Stimulated activated CD4-positive, alpha-beta T cell treated with anti-CD3 and anti-CD28 coated beads, TNF-alpha, amount 100 ng/mL, for 48 hours (primary cell): ENCODE results near the gene SPTBN4.
A peak's percentile ranks its signal among the peaks of the same experiment; 100 is the strongest.
"Not testable (repeated sequence)": the region's sequence is repeated elsewhere in the genome, so short reads cannot be mapped to it uniquely, and the experiment has no call there.

ENCODE experiments used
- DNase-seq, 3 donors: peaks; one replicate each; pipeline ENCODE4 v3.0.0-alpha.2; 2020; ENCODE audit warnings: low read depth in 3 of 3

The SPTBN4 gene

DNA sequence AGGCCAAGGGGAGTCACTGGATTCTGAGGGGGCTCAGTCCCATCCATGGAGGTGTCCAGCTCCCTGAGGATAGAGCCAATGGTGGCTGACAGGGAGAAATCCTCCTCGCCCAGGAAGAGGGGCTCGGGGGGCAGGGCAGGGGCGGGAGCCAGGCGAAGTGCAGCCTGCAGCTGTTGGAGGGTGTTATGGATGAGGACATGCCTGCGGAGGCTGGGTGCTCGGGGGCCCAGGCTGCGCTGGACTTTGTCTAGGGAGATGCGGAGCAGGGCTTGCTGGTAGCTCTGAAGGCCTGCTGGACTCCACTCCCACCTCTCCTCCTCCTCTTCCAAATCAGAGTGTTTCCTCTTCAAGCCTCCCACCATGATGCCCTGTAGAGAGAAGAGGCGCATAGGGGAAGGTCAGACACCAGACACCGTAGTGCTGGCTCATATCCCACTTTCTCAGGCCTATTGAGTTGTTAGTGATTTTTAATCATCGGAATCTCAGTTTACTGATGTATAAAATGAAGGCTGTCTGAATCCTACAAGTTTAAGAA is 25.0 kb upstream of the SPTBN4 start:
- DNase-seq = no peak

DNA sequence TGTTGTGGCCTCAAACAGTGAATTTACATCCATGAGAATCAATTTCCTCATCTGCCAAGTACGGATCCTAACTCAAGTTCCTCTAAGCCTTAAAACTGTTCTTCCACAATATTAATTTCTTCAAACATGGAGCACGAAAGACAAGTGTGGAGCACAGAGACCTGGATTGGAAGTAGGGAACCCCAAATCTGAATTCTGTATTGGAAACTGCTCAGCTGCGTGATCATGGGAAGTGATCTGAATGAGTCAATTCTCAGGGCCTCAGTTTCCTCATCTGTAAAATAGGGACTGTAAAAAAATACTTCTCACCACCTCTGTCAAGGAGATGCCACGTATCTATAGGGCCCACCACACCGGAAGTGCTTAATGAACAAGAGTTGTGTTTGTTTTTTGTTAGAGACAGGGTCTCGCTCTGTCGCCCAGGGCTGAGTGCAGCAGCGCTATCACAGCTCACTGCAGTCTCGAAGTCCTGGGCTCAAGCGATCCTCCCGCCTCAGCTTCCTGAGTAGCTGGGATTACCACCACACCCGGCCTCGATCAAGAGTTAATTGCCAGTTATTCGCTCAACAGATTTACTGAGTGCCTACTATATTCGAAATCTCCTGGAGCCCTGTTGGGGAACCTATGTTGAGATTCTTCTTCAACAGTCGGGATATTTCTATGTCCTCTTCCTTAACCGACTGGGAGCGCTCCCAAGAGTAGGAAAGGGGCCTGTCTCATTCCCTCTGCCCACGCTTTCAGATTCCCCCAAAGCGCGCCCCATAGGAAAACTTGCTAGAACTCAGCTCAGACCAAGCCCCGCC is 24.3 kb upstream of the SPTBN4 start:
- no peak for DNase-seq

DNA sequence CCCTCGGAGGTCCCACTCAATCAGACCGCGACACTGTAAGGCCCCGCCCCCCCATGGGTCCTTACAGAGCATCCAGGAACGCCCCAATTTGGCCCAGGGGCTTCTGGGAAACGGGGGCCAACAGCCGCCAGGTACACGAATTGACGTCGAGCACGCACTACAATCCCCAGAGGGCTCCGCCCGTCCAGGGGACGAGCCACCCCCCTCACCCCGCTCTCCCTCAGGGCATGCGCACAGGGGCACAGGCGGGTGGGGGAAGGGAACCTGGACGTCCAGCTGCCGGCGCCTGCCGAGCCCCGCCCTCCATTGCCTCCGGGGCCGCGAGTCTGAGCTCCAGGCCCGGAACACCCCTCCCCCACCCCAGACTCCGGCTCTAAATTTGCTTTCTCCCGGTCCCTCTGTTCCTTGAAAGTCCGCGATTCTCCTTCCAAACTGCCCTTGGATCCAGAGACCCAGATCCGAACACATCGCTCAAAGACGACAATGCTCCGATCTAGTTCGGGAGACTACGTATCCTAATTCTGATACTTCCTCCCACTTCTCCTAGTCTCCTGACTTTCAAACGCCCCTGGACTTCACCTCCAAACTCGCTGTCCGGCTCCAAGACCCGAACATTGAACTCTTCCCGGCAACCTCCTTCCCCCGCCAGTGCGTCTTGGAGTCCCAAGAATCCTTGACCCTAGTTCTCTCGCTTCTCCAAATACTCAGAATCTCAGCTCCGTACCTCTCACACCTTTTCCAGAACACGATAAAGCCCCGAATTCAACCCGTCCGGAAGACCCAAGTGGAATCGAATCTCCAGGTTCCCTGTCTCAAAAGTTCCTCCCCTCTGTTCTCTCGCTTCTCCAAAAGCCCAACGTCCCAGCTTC is 23.4 kb upstream of the SPTBN4 start:
- peak; percentile 98 to 99 (median 99) for DNase-seq

DNA sequence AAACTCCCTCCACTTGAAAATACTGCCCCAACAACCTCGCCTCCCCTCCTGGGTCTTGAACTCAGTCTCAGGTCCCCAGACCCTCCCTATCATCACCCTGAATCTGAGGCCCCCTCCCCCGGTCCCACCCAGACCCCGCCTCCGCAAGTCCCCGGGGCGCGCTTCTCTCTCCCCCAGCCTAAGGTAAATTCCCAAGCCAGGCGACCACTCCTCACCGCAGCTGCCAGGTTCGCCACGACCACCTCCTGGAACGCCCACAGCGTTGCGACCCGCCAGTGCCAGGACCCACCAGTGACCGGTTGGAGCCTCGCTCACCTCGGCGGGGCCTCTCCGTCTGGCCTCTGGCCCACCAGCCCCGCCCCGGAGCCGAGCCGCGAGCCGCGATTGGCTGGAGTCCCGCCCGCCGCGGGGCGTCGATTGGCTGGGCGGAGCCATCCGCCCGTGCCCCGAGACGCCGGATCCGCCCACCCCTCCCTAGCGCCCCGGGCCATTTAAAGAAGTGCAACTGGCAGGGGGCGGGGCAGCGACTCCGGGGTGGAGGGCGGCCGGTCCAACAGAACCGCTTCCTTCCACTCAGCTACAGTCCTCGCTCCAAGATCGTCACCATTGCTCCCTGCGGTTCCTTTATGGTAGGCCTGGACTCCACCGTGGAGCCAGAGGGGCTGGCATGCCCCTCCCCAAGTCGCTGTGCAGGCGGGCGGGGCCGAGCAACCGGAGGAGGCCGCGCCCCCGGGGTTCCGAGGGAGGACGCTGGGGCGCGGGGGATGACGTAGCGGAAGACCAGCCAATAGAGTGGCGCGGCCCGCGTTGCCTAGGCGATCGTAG is 22.6 kb upstream of the SPTBN4 start, which contains the start of gene SERTAD3:
TSS of gene SERTAD3 (minus strand) at position 336 of the 825 bp plus-strand sequence. CDS start 2,255 bp downstream, outside the sequence.
- DNase-seq = peak; percentile 93 to 97 (median 95)

DNA sequence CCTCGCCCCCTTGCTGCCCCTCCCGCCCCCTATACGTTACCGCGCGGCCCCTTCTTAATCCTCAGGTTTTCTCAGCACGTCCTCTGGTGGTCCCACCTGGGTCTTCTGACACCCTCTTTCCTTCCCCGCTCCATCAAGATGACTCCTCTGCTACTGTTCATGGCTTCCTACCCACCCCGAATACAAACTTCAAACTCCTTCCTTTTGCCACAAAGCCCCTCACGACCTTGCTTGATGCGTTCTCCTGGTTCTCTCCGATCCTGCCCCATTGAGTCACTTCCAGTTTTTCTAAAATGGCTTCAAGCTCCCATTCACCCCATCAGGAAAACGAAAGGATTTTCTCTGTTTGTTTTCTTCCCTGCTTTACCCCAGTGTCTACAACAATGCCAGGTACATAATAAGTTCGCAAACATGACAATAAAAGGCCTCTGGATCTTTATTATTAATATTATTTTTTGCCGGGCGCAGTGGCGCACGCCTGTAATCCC is 21.9 kb upstream of the SPTBN4 start:
- no peak for DNase-seq

DNA sequence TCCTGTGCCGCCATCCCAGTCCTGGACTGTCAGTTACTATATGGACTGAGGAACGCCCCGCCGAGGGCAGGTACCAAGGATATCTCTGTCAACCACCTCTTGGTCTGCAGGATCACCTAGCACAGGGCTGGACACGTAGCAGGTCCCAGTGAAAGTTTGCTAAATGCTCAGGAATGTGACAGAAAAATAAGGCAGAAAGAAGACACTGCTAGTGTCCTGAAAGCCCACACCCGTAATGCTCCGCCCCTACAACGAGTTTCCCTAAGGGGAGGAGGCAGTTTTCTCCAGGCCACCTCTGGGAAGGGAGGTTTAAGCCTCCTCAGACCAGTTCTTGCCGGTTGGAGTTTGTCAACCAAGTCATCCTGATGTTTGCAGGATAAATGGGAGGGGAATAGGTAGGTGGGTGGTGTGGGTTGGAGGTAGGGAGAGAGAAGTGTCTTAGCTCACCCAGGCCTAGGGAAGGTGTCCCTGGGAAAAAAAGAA is 21.0 kb upstream of the SPTBN4 start:
- no peak for DNase-seq

DNA sequence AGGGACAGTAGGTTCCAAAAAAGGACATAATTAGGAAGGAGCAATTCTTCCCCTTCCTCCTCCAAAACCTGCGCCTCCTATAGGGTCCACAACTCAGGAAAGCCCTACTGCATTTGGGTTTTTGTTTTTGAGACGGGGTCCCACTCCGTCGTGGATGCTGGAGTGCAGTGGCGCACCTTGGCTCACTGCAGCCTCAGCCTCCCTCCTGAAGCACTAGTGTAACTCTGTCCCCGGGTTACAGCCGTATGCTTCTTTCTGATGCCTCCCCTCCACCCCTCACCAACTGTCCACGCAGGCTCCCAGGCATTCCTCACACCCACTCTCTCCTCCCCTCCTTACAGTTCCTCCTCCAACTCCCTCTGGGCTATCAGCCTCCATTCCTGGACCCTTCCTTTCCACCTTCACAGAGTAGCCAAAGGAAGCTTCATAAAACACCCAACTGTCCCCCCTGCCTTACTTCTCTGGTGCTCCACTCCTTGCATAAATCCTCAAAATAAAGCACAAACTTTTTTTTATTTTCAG is 20.5 kb upstream of the SPTBN4 start:
- DNase-seq = no peak

DNA sequence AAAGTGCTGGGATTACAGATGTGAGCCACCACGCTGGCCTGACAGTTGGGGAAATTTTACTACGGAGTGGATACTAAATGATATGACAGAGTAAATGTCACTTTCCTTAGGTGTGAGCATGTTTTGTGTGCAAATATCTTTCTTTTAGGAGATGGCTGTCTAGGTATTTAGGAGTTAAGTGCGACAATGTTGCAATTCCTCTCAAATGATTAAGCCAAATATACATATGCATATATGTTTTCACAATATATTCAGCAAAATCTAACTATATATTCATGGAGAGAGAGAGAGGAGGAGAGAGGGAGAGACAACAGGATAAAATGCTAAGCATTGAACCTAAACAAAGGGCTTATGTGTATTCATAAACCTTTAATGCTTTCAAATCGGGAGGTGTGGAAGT is 17.3 kb upstream of the SPTBN4 start:
- no peak for DNase-seq

DNA sequence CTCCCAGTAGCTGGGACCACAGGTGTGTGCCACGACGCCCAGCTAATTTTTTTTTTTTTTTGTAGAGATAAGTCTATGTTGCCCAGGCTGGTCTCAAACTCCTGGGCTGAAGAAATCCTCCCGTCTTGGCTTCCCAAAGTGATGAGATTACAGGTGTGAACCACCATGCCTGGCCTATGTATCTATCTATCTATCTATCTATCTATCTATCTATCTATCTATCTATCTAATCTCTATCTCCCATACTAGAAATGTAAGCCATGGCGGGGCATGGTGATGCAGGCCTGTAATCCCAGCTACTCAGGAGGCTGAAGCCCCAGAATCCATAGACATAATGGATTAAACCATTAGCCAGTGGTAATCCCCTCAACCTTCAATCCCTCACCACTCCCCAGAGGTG is 16.1 kb upstream of the SPTBN4 start:
- no peak for DNase-seq

DNA sequence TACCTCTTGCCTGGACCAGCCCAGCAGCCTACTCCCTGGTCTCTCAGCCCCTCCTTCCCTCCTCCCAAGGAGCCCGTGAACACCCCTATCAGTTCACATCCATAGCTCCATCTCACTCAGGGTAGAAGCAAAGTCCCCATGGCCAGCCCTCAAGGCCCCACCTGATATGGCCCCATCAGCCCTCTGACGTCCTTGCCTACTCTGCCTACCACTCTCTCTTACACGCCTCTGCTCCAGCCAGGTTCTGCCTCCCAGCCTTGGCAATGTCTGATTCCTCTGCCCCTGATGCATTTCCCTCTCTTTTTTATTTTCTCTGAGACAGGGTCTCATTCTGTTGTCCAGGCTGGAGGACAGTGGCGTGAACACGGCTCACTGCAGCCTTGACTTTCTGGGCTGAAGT is 14.8 kb upstream of the SPTBN4 start:
- DNase-seq = no peak

DNA sequence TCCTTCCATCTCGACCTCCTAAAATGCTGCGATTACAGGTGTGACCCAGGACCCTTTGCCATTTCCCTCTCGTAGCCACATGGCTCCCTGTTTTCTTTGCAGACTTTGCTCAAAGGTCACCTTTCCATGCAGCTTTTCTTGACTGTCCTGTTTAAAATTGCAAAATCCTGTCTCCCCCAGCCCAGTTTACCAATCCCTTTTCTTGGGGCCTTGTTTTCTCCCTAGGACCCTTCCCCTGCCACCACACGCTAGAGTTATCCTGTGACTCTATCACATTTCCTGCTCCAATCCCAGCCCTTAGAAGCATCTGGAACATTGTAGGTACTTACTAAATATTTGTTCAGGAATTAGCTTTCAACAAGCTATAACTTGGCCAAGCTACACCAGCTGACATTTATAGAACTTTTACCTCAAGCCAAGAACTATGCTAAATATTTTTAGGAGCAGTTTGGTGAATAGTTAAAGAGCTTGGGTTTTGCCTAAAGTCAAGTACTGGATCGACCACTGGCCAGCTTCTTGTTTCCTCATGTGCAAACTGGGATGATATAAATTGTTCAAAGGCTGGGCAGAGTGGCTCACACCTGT is 13.6 kb upstream of the SPTBN4 start:
- DNase-seq = no peak

DNA sequence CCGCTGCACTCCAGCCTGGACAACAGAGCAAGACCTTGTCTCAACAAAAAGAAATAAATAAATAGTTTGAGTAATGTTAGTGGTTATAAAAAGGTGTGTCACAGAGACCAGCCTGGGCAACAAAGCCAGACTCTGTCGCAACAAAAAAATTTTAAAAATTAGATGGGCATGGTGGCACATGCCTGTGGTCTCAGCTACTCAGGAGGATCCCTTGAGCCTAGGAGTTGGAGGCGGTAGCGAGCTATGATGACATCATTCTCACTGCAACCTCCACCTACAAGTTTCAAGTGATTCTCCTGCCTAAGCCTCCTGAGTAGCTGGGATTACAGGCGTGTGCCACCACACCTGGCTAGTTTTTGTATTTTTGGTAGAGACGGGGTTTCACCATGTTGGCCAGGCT is 12.9 kb upstream of the SPTBN4 start:
- DNase-seq = not testable (repeated sequence)

DNA sequence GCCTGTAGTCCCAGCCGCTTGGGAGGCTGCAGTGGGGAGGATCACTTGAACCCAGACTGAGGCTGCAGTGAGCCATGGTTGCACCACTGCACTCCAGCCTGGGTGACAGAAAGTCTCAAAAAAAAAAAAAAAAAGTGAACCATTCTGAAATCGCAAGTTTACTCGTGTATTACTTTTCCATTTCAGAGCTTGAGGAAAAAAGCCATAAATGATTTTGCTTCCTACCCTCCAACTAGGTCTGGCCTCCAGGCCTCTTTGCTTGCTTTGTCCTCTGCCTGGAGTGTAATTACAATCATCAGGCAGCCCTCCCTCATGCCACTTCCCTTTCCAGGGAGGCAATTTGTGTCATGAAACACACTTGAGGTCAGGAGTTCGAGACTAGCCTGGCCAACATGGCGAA is 9.8 kb upstream of the SPTBN4 start:
- DNase-seq = no peak

DNA sequence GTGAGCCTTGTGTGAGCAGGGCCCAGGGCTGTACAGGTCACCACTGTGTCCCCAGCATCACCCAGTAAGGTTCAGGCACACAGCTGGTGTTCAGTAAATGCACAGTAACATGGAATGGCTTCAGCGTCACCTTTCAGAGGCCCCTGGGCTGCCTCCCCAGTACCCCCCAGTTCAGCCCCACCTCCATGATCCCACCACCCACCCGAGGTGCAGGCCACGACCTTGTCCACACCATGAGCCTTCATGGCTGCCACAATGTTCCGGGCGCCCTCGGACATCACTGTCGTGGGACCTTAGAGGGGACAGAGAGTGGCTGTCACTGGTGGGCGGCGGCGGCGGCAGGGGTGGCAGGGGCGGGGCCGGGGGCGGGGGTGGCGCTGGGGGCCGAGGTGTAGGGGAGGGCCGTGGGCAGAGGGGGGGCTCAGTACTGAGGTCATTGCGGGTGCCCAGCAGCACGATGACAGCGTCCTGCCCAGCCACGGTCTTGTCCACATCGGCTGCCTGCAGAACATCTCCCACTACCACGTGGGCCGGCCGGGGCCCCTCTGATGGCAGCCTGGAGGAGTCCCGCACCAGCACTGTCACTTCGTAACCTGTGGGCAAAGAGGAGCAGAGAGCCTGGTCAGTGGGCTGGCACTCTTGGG is 8.7 kb upstream of the SPTBN4 start:
- no peak for DNase-seq

DNA sequence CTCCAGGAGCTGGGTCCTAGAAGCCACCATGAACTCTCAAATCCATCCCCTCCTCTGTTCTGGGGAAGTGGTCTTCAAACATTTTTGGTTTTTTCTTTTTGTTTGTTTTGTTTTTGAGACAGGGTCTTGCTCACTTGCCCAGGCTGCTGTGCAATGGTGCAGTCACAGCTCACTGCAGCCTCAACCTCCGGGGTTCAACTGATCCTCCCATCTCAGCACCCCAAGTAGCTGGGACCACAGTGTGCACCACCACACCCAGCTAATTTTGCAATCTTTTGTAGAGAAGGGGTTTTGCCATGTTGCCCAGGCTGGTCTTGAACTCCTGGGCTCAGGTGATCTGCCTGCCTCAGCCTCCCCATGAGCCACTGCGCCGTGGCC is 8.2 kb upstream of the SPTBN4 start:
- no peak for DNase-seq

DNA sequence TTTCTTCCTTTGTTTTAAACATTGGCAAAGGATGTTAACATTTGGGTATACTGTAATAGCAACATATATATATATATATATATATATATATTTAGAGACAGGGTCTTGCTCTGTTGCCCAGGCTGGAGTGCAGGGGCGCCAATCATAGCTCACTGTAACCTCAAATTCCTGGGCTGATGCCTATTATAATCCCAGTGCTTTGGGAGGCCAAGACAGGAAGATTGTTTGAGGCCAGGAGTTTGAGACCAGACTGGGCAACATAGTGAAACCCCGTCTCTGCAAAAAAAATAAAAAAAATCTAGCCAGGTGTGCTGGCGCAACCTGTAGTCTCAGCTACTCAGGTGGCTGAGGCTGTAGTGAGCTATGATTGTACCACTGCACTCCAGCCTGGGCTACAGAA is 6.6 kb upstream of the SPTBN4 start:
- DNase-seq = no peak

DNA sequence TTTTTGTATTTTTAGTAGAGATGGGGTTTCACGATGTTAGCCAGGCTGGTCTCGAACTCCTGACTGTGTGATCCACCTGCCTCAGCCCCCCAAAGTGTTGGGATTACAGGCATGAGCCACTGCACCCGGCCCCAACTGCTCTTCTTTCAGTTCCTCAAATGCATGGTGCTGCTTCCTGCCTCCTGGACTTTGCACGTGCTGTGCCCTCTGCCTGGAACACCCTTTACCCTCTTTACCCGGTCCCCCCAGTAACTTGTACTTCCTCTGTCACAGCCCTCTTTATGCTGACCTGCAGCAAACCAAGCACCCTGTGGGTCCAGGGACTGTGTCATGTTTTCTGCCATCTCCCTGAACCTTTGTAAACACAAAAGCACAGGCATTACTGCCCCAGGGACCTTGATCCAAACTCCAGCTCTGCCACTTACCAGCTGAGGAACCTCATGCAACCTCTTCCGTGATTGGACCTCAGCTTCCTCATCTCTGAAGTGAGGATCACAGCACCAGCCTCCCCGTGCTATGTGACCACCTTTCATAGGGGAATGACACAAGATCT is 5.1 kb upstream of the SPTBN4 start:
- DNase-seq = no peak

DNA sequence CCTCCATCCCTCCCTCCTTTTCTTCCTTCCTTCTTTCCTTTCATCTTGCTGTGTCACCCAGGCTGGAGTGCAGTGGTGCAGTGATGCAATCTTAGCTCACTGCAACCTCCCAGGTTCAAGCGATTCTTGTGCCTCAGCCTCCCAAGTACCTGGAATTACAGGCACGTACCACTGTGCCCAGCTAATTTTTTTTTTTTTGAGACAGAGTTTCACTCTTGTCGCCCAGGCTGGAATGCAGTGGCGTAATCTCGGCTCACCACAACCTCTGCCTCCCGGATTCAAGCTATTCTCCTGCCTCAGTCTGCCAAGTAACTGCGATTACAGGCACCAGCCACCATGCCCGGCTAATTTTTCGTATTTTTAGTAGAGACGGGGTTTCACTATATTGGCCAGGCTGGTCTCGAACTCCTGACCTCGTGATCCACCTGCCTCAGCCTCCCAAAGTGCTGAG is 3.2 kb upstream of the SPTBN4 start:
- not testable (repeated sequence) for DNase-seq

DNA sequence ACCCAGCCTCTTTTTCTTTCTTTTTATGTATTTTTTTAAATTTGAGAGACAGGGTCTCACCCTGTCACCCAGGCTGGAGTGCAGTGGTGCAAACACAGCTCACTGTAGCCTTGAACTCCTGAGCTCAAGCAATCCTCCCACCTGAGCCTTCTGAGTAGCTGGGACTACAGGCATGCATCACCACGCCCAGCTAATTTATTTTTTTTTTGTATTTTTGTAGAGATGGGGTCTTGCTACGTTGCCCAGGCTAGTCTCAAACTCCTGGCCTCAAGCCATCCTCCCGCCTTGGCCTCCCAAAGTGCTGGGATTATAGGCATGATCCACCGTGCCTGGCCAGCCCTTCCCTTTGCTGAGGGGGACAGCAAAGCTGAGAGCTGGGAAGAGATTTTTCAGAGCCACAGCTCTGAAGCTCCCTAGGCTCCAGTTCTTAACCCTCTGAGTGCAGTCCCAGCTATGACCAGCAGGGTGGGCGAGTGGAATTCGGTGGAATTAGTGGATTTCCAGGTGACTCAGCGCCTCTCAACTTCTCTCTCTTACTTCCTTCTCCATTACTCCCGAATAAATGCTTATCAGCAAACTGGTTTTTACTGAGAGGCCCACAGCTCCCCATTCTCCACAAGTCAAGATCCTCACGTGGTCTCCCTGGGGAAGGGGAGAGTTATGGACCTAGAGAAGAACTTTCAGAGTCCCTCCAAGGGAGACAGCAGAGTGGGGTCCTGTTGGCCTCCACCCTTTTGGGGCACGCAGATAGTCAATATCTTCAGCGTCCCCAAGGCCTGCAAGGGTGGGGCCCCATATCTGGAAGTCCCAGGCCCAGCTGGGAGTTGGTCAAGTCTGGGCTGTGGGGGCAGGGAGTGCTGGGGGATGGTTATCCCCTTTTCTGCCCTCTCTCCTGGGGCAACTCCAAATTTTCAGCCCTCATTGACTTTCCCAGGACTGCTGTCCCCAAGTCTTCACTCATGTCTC is 2.5 kb upstream of the SPTBN4 start:
- peak in 2 of 3 donors; percentile 66 to 69 for DNase-seq
